Tibial nerve (tissue), 4 donors: ENCODE results near the gene CHD2. TPM values are rescaled to one million over a fixed set of nuclear protein-coding genes. Genes with fewer than 3 reads are reported as not detected.

ENCODE experiments used
- DNase-seq, 2 donors: peaks; one replicate each; pipeline ENCODE4 v3.0.0-alpha.2; 2019; ENCODE audit warnings: low spot score in 2 of 2
- H3K27ac ChIP-seq, 4 donors: fragments of 200-600 bp; sonication (generic) in 3 of 4; one replicate each; pipeline ENCODE4 v1.5.1; 2017 to 2019; ENCODE audit warnings: mild to moderate bottlenecking in 1 of 4
- H3K27me3 ChIP-seq, 2 donors: fragments of 200-600 bp; sonication (generic) in 1 of 2; one replicate each; pipeline versions ENCODE4 v1.5.1 to v1.6.0; 2017 to 2019
- H3K36me3 ChIP-seq, 3 donors: fragments of 200-600 bp; sonication (generic); one replicate each; pipeline ENCODE4 v1.5.1; 2018 to 2019
- H3K4me1 ChIP-seq, 4 donors: fragments of 200-600 bp; sonication (generic) in 3 of 4; one replicate each; pipeline ENCODE4 v1.5.1; 2017 to 2019
- H3K4me3 ChIP-seq, 4 donors: fragments of 200-600 bp; sonication (generic) in 3 of 4; one replicate each; pipeline ENCODE4 v1.5.1; 2017 to 2019; ENCODE audit warnings: mild to moderate bottlenecking in 1 of 4, moderate library complexity in 1 of 4
- H3K9me3 ChIP-seq, 4 donors: fragments of 200-600 bp; sonication (generic) in 3 of 4; one replicate each; pipeline ENCODE4 v1.5.1; 2017 to 2019
- EP300 ChIP-seq, 2 donors: sonication (generic); formaldehyde crosslinking; IDR thresholded peaks; one replicate each; pipeline ENCODE4 v1.6.1; 2017; ENCODE audit warnings: antibody characterized with exemption in 2 of 2, mild to moderate bottlenecking in 1 of 2
- POLR2A ChIP-seq, 2 donors: fragments of 450-650 bp; IDR thresholded peaks; one replicate each; pipeline ENCODE4 v1.6.1; 2017; ENCODE audit warnings: antibody characterized with exemption in 2 of 2, mild to moderate bottlenecking in 2 of 2, moderate library complexity in 2 of 2
- WGBS, 2 donors: methylation state at CpG; one replicate each; pipeline ENCODE4 v1.1.5; 2018; 5-methylcytosine and 5-hydroxymethylcytosine counted together
- total RNA-seq, 4 donors: library from RNA; depleted of rRNA; stranded (reverse); fragments of >200 nt; gene quantifications; one replicate each; pipeline ENCODE4 v1.1.0, GENCODE V29; 2016
- TF ChIP-seq, protein P1 (sequence below), 5 experiments: fragments of 200-600 bp in 3 of 5; fragments of 450-650 bp in 2 of 5; sonication (generic) in 3 of 5; IDR thresholded peaks; one replicate each; pipeline ENCODE4 v1.5.1; 2016 to 2019; ENCODE audit warnings: antibody characterized with exemption in 5 of 5, mild to moderate bottlenecking in 3 of 5, moderate library complexity in 2 of 5

The CHD2 gene
- total RNA-seq, 4 donors from 2014 or later: 96.5 to 133 (median 102) TPM

DNA sequence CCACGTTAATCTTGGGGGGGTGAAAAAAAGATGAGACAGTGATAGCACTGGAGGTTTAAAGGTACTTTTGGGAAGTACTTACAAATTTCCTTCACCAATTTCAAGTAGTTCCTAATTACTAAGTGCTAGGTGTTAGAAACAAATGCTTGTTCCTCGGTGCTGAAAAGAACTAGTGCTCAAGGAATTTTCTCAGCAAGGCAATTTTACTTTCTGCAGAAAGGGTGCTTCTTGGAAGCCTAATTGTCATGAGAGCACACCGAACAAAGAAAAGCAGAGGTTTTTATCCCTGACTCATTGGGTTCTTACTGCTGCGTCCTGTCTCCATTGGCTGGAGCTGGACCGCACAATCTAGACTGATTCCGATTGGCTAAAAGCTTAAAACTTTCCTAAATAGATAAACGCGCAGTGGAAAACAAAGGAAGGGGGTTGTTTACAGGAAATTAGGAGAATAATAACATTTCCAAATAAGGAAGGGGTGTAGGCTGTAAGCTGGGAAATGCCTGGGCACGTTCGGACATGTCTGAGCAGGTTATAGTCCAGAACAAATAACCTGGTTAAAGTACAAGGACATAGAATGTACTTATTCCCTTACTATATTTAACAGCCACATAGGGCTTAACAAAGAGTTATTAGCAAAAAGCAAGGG is 49.6 kb downstream of the CHD2 start:
- Histone ChIP-seq H3K9me3 (peaks cover 0 to 30% (median 12%) of the 10 kb centered on the region in 4 donors), H3K27ac (no peak overlapping the region), H3K36me3 (peaks cover 12 to 96% (median 47%) of the 10 kb centered on the region in 3 donors), H3K4me3 (no peak overlapping the region), H3K4me1 (peaks cover 0 to 16% (median 0%) of the 10 kb centered on the region in 4 donors), H3K27me3 (no peaks in the 10 kb centered on the region)
- no peak for DNase-seq
- no peak for TF ChIP-seq EP300 (IDR thresholded peaks at IDR 0.05)
- TF ChIP-seq, protein P1, sequence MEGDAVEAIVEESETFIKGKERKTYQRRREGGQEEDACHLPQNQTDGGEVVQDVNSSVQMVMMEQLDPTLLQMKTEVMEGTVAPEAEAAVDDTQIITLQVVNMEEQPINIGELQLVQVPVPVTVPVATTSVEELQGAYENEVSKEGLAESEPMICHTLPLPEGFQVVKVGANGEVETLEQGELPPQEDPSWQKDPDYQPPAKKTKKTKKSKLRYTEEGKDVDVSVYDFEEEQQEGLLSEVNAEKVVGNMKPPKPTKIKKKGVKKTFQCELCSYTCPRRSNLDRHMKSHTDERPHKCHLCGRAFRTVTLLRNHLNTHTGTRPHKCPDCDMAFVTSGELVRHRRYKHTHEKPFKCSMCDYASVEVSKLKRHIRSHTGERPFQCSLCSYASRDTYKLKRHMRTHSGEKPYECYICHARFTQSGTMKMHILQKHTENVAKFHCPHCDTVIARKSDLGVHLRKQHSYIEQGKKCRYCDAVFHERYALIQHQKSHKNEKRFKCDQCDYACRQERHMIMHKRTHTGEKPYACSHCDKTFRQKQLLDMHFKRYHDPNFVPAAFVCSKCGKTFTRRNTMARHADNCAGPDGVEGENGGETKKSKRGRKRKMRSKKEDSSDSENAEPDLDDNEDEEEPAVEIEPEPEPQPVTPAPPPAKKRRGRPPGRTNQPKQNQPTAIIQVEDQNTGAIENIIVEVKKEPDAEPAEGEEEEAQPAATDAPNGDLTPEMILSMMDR (IDR thresholded peaks at IDR 0.05): no peak
- WGBS, 2 donors: 95 to 97% methylated on average over 10 of the region's 10 CpGs

DNA sequence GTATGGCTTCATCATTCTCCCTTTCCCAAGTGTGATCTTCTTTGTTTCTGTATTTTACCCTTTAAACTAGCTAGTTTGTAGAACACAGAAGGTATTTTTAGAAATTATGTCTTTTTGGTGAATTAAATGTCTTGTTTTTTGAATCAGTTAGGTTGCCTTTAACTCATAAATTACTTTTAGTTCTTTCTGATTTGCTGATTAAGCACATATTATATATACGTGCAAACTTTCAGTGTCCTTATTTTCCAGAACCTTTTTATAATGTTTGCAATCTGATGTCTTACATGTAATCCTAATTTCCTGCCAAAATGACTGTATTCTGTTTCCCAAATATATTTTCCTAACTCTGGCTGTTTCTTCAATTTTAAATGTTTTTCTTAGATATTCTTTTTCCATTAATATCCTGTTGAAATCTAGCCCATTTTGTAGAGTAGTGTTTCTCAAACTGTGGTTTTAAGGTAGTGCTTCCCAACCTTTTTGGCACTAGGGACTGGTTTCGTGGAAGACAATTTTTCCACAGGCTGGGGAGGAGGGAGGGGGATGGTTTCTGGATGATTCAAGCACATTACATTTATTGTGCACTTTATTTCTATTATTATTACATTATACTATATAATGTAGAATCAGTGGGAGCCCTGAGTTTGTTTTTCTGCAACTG is 51.8 kb downstream of the CHD2 start:
- no peak overlapping the region for H3K27ac ChIP-seq
- no peak overlapping the region for H3K4me3 ChIP-seq
- WGBS, 2 donors: 47 to 50% methylated on average over 2 of the region's 2 CpGs
- TF ChIP-seq, protein P1 (IDR thresholded peaks at IDR 0.05): no peak
- no peak for TF ChIP-seq POLR2A (IDR thresholded peaks at IDR 0.05)
- TF ChIP-seq EP300 (IDR thresholded peaks at IDR 0.05): no peak
- H3K36me3 ChIP-seq: peaks cover 5 to 96% (median 34%) of the 10 kb centered on the region in 3 donors
- H3K27me3 ChIP-seq: no peaks in the 10 kb centered on the region
- peaks cover 0 to 16% (median 0%) of the 10 kb centered on the region in 4 donors for H3K4me1 ChIP-seq
- peaks cover 0 to 30% (median 12%) of the 10 kb centered on the region in 4 donors for H3K9me3 ChIP-seq
- DNase-seq: no peak

DNA sequence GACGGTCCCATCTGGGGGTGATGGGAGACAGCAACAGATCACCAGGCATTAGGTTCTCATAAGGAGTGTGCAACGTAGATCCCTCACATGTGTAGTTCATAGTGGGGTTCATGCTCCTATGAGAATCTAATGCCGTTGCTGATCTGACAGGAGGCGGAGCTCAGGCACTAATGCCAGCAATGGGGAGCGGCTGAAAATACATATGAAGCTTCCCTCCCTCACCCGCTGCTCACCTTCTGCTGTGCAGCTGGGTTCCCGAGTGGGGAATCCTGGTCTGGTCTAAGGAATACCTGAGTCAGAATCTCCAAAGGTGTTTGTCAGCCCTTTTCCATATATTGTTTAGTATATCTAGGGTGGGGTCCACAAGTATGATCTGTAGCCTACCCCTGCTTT is 52.3 kb downstream of the CHD2 start:
- Histone ChIP-seq H3K36me3 (peaks cover 5 to 96% (median 29%) of the 10 kb centered on the region in 3 donors), H3K27ac (no peak overlapping the region), H3K9me3 (peaks cover 0 to 30% (median 12%) of the 10 kb centered on the region in 4 donors), H3K27me3 (no peaks in the 10 kb centered on the region), H3K4me1 (peaks cover 0 to 16% (median 0%) of the 10 kb centered on the region in 4 donors), H3K4me3 (no peak overlapping the region)
- WGBS, 2 donors: 88 to 89% methylated on average over 7 of the region's 7 CpGs
- TF ChIP-seq POLR2A (IDR thresholded peaks at IDR 0.05): no peak
- no peak for TF ChIP-seq EP300 (IDR thresholded peaks at IDR 0.05)
- TF ChIP-seq, protein P1 (IDR thresholded peaks at IDR 0.05): no peak
- DNase-seq: no peak

DNA sequence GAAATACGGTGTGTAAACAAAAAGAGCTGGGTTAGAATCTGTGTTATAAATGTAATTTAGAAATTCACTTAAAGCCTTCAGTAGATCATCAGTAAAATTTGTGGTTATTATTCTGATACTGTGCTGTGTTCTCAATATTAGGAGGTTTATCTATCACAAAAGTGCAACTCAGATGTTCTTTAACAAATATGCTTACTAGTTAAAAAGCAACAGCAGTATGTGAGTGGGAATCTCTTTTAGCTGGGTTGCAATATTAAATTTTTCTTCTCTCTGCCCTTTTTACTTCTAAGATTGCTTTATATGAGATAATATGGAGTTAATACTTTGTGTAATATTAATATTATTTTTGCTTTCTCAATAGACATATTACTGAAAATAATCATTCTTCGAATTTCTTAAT is 53.4 kb downstream of the CHD2 start:
- Histone ChIP-seq H3K9me3 (peaks cover 0 to 20% (median 11%) of the 10 kb centered on the region in 4 donors), H3K27ac (no peak overlapping the region), H3K36me3 (peaks cover 5 to 96% (median 19%) of the 10 kb centered on the region in 3 donors), H3K27me3 (no peaks in the 10 kb centered on the region), H3K4me1 (peaks cover 0 to 19% (median 0%) of the 10 kb centered on the region in 4 donors), H3K4me3 (no peak overlapping the region)
- DNase-seq: no peak
- WGBS, 2 donors: 86 to 89% methylated on average over 2 of the region's 2 CpGs
- TF ChIP-seq POLR2A (IDR thresholded peaks at IDR 0.05): no peak
- no peak for TF ChIP-seq EP300 (IDR thresholded peaks at IDR 0.05)
- TF ChIP-seq, protein P1 (IDR thresholded peaks at IDR 0.05): no peak

DNA sequence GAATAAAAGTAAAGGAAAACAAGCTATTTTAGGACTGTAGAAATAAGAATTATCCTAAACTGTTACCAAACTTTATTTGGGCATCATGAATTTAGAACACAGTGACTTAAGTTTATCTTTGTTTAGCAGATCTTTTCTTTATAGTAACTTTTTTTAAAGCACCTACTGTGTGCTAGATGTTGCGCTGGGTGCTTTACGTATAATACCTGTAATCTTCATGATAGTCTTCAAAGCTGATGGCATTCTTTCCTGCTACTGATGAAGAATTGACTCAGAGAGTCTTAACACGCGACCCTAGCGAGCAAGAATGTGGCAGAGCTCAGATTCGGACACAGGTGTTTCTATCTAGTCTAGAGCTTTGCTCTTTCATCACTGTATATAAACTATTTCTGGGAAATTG is 53.9 kb downstream of the CHD2 start:
- WGBS, 2 donors: 95 to 98% methylated on average over 6 of the region's 6 CpGs
- Histone ChIP-seq H3K9me3 (peaks cover 0 to 15% (median 7%) of the 10 kb centered on the region in 4 donors), H3K27me3 (no peaks in the 10 kb centered on the region), H3K27ac (no peak overlapping the region), H3K4me3 (no peak overlapping the region), H3K36me3 (peaks cover 5 to 96% (median 14%) of the 10 kb centered on the region in 3 donors), H3K4me1 (peaks cover 0 to 20% (median 0%) of the 10 kb centered on the region in 4 donors)
- TF ChIP-seq, protein P1 (IDR thresholded peaks at IDR 0.05): no peak
- TF ChIP-seq EP300 (IDR thresholded peaks at IDR 0.05) (no peak), POLR2A (IDR thresholded peaks at IDR 0.05) (no peak)
- no peak for DNase-seq
